Esophagus muscularis mucosa (tissue), 4 donors: ENCODE results near the gene CNR1. TPM values are rescaled to one million over a fixed set of nuclear protein-coding genes. Genes with fewer than 3 reads are reported as not detected.

Source experiments
- DNase-seq: peaks from one replicate; pipeline ENCODE4 v3.0.0-alpha.2; 2017; ENCODE audit errors: extremely low spot score
- H3K27ac ChIP-seq, 4 donors: fragments of 200-600 bp; sonication (generic); replicated peaks in 1 of 4; 1 replicate in 3 of 4; 2 replicates in 1 of 4; pipeline ENCODE4 v1.5.1; 2016 to 2019; ENCODE audit warnings: mild to moderate bottlenecking in 1 of 4
- H3K27me3 ChIP-seq, 4 donors: fragments of 200-600 bp; sonication (generic); one replicate each; pipeline versions ENCODE4 v1.5.1 to v1.6.0; 2016 to 2019
- H3K36me3 ChIP-seq, 4 donors: fragments of 200-600 bp; sonication (generic); one replicate each; pipeline ENCODE4 v1.5.1; 2016 to 2019
- H3K4me1 ChIP-seq, 4 donors: fragments of 200-600 bp; sonication (generic); one replicate each; pipeline ENCODE4 v1.5.1; 2016 to 2019
- H3K4me3 ChIP-seq, 4 donors: fragments of 200-600 bp; sonication (generic); 1 replicate in 2 of 4; 2 replicates in 2 of 4; pipeline ENCODE4 v1.5.1; 2016 to 2019; ENCODE audit warnings: mild to moderate bottlenecking in 4 of 4, moderate library complexity in 1 of 4
- H3K9me3 ChIP-seq, 4 donors: fragments of 200-600 bp; sonication (generic); 1 replicate in 3 of 4; 2 replicates in 1 of 4; pipeline ENCODE4 v1.5.1; 2016 to 2019
- CTCF ChIP-seq, 3 experiments: fragments of 200-600 bp in 2 of 3; fragments of 450-650 bp in 1 of 3; sonication (generic) in 2 of 3; IDR thresholded peaks; one replicate each; pipeline ENCODE4 v1.5.1; 2017 to 2019; ENCODE audit warnings: antibody characterized with exemption in 3 of 3, mild to moderate bottlenecking in 2 of 3, moderate library complexity in 1 of 3
- EP300 ChIP-seq: sonication (generic); formaldehyde crosslinking; IDR thresholded peaks from one replicate; pipeline ENCODE4 v1.6.1; 2017; ENCODE audit warnings: antibody characterized with exemption
- POLR2A ChIP-seq: fragments of 450-650 bp; IDR thresholded peaks from one replicate; pipeline ENCODE4 v1.6.1; 2017; ENCODE audit warnings: antibody characterized with exemption, moderate library complexity, mild to moderate bottlenecking, low read depth
- POLR2AphosphoS5 ChIP-seq, 2 donors: sonication (generic); formaldehyde crosslinking; IDR thresholded peaks; one replicate each; pipeline ENCODE4 v1.6.1; 2017; ENCODE audit warnings: antibody characterized with exemption in 2 of 2
- WGBS: methylation state at CpG from one replicate; pipeline ENCODE4 v1.1.5; 2018; 5-methylcytosine and 5-hydroxymethylcytosine counted together
- intact Hi-C: fragments of 100-400 bp; cut with DNase I; formaldehyde crosslinking; loops from one replicate; pipeline ENCODE4 v1.15.1; 2023
- total RNA-seq, 4 donors: library from RNA; depleted of rRNA; stranded (reverse); fragments of >200 nt; gene quantifications; one replicate each; pipeline versions ENCODE4 v1.1.0 to v1.2.1, GENCODE V29; 2016

Gene CNR1
- total RNA-seq, 4 donors from 2014 or later = 7.1 to 25.7 (median 18.2) TPM

GRCh38 chr6:88124925-88125557, 41.1 kb downstream of the CNR1 start:
- TF ChIP-seq POLR2AphosphoS5 (IDR thresholded peaks at IDR 0.05) (no peak), POLR2A (no peak), CTCF (IDR thresholded peaks at IDR 0.05) (no peak), EP300 (no peak)
- intact Hi-C loops = no loop called here
- Histone ChIP-seq H3K36me3 (no peaks in the 10 kb centered on the region), H3K9me3 (peaks cover 0 to 24% (median 15%) of the 10 kb centered on the region in 4 donors), H3K27me3 (no peaks in the 10 kb centered on the region), H3K4me1 (no peaks in the 10 kb centered on the region), H3K27ac (no peak overlapping the region), H3K4me3 (no peak overlapping the region)
- no peak for DNase-seq
- 84% methylated on average over 3 of the region's 3 CpGs for WGBS

GRCh38 chr6:88120635-88121034, 45.5 kb downstream of the CNR1 start:
- no peak for DNase-seq
- Histone ChIP-seq H3K4me3 (no peak overlapping the region), H3K27ac (no peak overlapping the region), H3K27me3 (no peaks in the 10 kb centered on the region), H3K36me3 (no peaks in the 10 kb centered on the region), H3K9me3 (peaks cover 0 to 17% (median 13%) of the 10 kb centered on the region in 4 donors), H3K4me1 (no peaks in the 10 kb centered on the region)
- intact Hi-C loops = no loop called here
- TF ChIP-seq CTCF (IDR thresholded peaks at IDR 0.05) (no peak), POLR2AphosphoS5 (IDR thresholded peaks at IDR 0.05) (no peak)
- WGBS = 77% methylated on average over 1 of the region's 1 CpG

GRCh38 chr6:88119769-88120168, 46.4 kb downstream of the CNR1 start:
- H3K9me3 ChIP-seq = peaks cover 0 to 9% (median 6%) of the 10 kb centered on the region in 4 donors
- no peak for DNase-seq
- H3K27ac ChIP-seq = no peak overlapping the region
- intact Hi-C loops = no loop called here
- no peak overlapping the region for H3K4me3 ChIP-seq
- 51% methylated on average over 2 of the region's 2 CpGs for WGBS
- no peaks in the 10 kb centered on the region for H3K4me1 ChIP-seq
- no peaks in the 10 kb centered on the region for H3K27me3 ChIP-seq
- TF ChIP-seq EP300 = no peak
- no peak for TF ChIP-seq POLR2A
- no peak for TF ChIP-seq CTCF (IDR thresholded peaks at IDR 0.05)
- TF ChIP-seq POLR2AphosphoS5 (IDR thresholded peaks at IDR 0.05) = no peak
- H3K36me3 ChIP-seq = no peaks in the 10 kb centered on the region

GRCh38 chr6:88116276-88116675, 49.9 kb downstream of the CNR1 start:
- H3K36me3 ChIP-seq = no peaks in the 10 kb centered on the region
- H3K27ac ChIP-seq = no peak overlapping the region
- no peaks in the 10 kb centered on the region for H3K9me3 ChIP-seq
- H3K4me3 ChIP-seq = no peak overlapping the region
- no peaks in the 10 kb centered on the region for H3K4me1 ChIP-seq
- no peak for DNase-seq
- TF ChIP-seq POLR2A (no peak), POLR2AphosphoS5 (IDR thresholded peaks at IDR 0.05) (no peak), CTCF (IDR thresholded peaks at IDR 0.05) (no peak), EP300 (no peak)
- WGBS = 59% methylated on average over 3 of the region's 3 CpGs
- intact Hi-C loops = no loop called here
- no peaks in the 10 kb centered on the region for H3K27me3 ChIP-seq

GRCh38 chr6:88115307-88115706, 50.8 kb downstream of the CNR1 start:
- Histone ChIP-seq H3K36me3 (no peaks in the 10 kb centered on the region), H3K4me1 (no peaks in the 10 kb centered on the region), H3K9me3 (no peaks in the 10 kb centered on the region), H3K4me3 (no peak overlapping the region), H3K27ac (no peak overlapping the region), H3K27me3 (no peaks in the 10 kb centered on the region)
- intact Hi-C loops = no loop called here
- no peak for DNase-seq
- TF ChIP-seq POLR2AphosphoS5 (IDR thresholded peaks at IDR 0.05) = no peak
- 72% methylated on average over 2 of the region's 2 CpGs for WGBS
